GF-D8 (cell line): ENCODE measurements around the gene PXMP4.
"Not testable (repeated sequence)": the region's sequence is repeated elsewhere in the genome, so short reads cannot be mapped to it uniquely, and the experiment has no call there.

Experiments used
- DNase-seq: peaks from one replicate; lab custom pipeline; 2025; lab: John Stamatoyannopoulos, UW

PXMP4 gene

DNA sequence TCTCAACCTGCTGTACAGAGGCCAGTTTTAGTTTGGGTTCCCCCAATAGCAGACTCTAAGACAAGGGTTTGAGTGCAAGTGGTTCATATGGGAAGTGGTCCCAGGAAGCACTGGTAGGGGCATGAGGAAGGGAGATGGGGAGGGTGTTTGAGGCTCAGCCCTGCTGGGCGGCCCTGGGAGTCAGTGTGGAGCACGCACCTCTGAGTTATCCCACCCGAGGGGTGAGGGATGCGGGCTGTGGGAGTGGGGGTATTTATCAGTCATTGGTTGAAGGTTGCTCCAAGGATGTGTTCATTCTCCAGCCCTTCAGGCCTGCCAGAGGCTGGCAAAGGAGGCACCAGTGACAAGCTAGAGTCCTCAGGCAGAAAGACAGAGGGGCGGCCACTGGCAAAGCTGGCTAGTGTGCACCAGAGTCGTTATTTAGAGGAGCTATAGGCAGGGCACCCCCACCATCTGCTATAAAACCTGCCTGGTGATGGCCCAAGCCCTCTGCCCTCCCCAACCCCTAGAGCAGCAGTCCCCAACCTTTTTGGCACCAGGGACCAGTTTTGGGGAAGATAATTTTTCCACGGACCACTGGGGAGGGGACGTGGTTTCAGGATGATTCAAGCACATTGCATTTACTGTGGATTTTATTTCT, 16.5 kb downstream of the PXMP4 start:
- no peak for DNase-seq

DNA sequence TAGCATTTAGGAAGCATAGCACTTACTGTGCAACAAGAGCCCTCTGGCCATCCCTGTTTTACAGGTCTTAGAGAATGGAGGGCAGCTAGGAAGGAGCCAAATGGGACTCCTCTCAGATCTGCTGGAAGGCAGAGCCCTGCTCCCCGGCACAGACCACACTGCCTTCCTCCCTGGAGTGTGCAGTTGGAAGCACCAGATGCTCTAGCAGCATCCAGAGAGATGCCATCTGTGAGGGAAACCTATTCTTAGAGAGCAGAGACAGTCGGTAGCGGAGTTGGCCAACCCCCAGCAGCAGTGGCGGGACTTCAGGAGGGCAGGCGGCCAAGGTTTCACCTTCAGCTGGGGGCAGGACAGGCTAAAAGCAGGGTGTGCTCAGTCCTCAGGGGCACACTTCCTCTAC, 17.2 kb downstream of the PXMP4 start:
- DNase-seq: no peak

DNA sequence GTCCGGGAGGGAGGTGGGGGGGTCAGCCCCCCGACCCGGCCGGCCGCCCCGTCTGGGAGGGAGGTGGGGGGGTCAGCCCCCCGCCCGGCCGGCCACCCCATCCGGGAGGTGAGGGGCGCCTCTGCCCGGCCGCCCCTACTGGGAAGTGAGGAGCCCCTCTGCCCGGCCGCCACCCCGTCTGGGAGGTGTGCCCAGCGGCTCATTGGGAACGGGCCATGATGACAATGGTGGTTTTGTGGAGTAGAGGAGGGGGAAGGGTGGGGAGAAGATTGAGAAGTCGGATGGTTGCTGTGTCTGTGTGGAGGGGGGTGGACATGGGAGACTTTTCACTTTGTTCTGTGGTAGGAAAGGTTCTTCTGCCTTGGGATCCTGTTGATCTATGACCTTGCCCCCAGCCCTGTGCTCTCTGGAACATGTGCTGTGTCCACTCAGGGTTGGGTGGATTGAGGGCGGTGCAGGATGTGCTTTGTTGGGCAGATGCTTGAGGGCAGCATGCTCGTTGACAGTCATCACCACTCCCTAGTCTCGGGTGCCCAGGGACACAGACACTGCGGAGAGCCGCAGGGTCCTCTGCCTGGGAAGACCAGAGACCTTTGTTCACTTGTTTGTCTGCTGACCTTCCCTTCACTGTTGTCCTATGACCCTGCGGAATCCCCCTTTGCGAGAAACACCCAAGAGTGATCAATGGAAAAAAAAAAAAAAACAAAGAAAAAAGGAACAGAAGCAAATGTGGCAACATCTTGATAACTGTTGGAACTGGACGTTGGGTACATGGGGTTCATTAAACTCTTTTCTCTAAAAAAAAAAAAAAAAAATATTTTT, 18.3 kb downstream of the PXMP4 start:
- DNase-seq: no peak

DNA sequence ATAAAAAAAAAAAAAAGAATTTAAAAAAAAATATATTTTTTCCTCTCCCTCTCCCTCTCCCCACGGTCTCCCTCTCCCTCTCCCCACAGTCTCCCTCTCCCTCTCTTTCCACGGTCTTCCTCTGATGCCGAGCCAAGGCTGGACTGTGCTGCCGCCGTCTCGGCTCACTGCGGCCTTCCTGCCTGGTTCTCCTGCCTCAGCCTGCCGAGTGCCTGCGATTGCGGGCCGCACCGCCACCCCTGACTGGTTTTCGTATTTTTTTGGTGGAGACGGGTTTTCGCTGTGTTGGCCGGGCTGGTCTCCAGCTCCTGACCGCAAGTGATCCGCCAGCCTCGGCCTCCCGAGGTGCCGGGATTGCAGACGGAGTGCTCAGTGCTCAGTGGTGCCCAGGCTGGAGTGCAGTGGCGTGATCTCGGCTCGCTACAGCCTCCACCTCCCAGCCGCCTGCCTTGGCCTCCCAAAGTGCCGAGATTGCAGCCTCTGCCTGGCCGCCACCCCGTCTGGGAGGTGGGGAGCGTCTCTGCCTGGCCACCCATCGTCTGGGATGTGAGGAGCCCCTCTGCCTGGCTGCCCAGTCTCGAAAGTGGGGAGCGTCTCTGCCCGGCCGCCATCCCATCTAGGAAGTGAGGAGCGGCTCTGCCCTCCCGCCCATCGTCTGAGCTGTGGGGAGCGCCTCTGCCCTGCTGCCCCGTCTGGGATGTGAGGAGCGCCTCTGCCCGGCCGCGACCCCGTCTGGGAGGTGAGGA, 19.2 kb downstream of the PXMP4 start:
- not testable (repeated sequence) for DNase-seq

DNA sequence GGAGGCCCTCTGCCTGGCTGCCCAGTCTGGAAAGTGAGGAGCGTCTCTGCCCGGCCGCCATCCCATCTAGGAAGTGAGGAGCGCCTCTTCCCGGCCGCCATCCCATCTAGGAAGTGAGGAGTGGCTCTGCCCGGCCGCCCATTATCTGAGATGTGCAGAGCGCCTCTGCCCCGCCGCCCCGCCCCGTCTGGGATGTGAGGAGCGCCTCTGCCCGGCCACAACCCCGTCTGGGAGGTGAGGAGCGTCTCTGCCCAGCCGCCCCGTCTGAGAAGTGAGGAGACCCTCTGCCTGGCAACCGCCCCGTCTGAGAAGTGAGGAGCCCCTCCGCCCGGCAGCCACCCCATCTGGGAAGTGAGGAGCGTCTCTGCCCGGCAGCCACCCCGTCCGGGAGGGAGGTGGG, 21.1 kb downstream of the PXMP4 start:
- DNase-seq: not testable (repeated sequence)

DNA sequence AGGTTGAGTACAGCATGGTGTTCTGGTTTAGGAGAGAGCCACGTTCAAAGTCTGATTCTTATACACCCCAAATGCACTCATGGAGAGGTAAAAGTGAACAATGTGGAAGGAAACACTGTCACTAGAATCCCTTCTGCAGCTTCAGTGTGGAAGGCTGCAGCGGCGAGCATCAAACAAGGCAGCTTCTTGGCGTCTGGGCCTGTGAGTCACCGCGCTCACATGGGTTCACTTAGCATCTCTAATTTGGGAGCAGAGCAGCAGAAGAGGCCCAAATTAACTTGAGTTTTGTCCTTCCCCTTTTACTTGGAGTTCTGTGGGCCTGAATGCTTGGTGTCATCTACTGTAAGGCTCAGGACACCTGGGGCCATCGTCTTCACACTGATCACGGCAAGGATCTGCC, 23.0 kb downstream of the PXMP4 start:
- DNase-seq: no peak

DNA sequence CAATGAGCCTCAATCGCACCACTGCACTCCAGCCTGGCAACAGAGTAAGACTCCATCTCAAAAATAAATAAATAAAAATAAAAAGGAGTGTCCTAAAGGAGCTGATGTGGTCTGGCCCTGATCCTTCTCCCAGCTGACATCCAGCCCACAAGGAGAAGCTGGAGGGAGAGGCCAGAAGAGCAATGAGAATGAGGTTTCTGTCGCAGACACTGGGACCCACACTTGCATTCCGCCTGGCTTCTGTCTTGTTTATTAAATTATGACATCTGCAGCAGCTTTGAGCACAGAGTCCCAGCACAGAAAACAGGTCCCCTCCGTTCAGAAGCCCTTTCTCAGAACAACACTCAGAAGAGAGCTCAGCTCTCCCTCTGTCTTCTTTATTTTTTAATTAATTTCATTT, 23.7 kb downstream of the PXMP4 start:
- no peak for DNase-seq

GRCh38 chr20:33694639-33695012, 25.5 kb downstream of the PXMP4 start:
- DNase-seq: no peak

GRCh38 chr20:33693741-33694638, 26.1 kb downstream of the PXMP4 start:
- no peak for DNase-seq

DNA sequence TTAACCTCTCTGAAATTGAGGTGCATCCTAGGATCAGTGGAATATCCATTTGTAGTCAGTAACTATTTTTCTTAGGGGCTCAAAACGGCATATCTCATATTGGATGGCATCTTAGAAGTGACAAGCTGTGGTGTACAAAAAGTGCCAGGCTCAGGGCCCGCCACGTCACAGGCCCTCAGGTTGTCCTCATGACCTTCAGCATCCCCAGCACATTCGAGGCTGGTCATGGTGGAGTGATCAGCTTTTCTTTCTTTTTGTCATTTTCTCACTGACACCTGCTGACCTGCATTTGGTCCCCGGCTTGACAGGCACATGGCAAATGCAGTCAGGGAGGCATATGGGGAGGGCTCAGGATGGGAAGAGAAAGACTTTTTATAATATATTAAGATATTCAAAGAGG, 26.8 kb downstream of the PXMP4 start:
- no peak for DNase-seq

- peak; percentile 10 for DNase-seq
Measured at GRCh38 chr20:33689973-33690372, 30.1 kb downstream of the PXMP4 start.

GRCh38 chr20:33689493-33689892, 30.6 kb downstream of the PXMP4 start:
- no peak for DNase-seq

- no peak for DNase-seq
Measured at GRCh38 chr20:33688938-33689424, 31.1 kb downstream of the PXMP4 start.

DNA sequence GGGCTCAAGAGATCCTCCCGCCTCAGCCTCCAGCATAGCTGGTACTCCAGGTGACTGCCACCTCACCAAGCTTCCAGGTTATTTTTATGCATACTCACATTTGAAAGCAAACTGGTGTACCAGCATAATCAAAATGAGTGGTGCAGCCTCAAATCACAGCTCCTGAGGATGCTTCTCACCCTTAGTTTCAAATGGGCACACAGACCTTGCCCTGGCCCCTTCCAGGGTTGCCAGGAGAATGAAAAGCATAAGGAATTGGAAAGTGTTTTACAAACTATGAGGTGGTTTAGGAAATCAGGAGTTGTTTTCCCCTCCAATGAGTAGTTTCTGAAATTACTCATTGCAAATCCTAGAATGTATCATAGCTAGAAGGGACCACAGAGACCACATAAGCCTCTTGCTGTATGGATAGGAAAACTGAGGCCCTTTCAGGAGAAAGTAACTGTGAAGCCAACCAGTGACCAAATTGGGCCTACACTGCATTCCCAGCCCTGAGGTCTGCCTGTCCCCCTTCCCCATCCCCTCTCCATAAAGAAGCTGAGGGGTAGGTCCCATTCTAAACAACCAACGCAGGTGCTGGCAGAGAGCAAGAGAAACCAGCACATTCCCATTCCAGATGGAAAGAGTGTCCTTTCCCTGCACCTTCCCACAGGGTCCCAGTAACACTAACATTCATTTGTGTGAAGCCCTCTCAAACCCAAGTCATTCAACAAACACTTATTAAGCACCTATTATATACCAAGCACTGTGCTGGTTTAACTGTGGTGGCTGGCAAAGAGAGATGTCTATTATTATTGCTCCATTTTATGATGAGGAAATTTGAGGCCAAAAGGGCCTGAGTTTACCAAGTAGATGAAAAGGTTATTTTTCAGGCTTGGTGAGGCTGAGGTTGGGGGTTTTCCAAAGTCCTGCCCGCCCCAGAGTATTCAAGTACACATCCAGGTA, 31.8 kb downstream of the PXMP4 start:
- DNase-seq: no peak

DNA sequence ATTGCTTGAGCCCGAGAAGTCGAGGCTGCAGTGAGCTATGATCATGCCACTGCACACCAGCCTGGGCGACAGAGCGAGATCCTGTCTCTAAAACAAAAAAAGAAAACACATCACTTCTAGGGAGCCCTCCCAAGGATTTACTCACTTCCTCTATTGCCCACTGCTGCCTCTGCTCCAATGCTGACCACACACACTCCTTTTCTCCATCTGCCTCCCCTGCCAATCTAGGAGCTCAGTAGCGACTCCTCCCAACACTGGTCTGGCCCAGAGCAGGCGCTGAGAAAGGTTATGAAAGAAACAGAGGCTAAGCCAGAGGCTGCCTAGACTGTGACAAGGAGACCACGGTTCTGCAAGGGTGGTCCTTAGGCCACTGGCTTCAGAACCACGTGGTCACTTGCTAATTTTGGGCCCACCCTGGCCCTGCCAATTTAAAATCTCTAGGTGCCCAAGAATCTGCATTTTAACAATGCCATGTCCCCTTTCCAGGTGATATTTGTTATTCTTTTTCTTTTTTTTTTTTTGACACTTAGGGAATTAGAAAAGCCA, 32.7 kb downstream of the PXMP4 start:
- DNase-seq: peak; percentile 45

GRCh38 chr20:33686984-33687366, 33.1 kb downstream of the PXMP4 start:
- DNase-seq: no peak

- DNase-seq: peak; percentile 74
Measured at GRCh38 chr20:33686100-33686983, 33.8 kb downstream of the PXMP4 start, which contains the start of gene E2F1. Gene E2F1, minus strand, starts transcription at chr20:33686385. Its CDS starts 121 bp downstream, at chr20:33686264.

DNA sequence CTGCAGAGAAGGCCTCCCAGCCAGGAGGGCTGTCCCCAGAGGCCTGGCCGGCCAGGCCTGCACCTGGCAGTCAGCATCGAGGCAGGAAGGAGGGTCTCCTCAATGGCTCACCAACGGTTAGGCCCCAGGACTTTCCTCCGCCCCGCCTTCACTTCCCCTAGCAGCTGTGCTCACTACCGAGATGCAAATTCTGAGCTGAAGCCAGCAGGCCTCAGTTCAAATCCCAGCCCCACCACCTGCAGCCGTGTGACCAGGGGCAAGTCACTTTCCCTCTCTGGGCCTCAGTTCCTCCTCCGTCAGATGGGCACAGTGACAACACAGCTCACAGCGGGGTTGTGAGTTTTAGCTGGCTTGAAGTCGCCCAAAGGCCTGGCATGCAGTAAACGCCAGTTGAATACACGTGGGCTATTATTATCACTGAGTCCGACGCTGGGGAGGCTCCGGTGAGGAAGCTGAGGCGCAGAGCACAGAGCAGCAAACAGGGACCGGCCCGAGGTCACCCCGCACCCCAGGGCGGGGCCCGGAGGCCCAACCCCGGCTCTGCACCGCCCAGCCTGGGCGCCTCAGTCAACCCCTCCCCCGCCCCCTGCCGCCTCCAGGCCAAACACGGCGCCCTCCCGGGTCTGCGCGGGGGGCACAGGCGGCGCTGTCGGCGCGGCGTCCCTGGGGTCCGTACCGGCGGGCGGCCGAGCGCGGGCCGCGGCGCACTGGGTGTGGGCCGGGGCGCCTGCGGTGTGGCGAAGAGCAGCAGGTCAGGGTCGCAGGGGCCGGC, 34.6 kb downstream of the PXMP4 start:
- peak; percentile 11 for DNase-seq
